Measurements from ENCODE around the gene PIM2.

DNA sequence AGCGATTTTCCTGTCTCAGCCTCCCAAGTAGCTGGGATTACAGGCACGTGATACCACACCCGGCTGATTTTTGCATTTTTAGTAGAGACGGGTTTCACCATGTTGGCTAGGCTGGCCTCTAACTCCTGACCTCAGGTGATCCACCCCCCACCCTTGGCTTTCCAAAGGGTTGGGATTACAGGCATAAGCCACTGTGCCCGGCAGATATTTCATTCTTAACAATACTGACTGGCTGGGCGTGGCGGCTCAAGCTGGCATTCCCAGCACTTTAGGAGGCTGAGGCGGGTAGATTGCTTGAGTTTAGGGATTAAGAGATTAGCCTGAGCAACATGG is 19.8 kb downstream of the PIM2 start:
- TF ChIP-seq, protein P1, sequence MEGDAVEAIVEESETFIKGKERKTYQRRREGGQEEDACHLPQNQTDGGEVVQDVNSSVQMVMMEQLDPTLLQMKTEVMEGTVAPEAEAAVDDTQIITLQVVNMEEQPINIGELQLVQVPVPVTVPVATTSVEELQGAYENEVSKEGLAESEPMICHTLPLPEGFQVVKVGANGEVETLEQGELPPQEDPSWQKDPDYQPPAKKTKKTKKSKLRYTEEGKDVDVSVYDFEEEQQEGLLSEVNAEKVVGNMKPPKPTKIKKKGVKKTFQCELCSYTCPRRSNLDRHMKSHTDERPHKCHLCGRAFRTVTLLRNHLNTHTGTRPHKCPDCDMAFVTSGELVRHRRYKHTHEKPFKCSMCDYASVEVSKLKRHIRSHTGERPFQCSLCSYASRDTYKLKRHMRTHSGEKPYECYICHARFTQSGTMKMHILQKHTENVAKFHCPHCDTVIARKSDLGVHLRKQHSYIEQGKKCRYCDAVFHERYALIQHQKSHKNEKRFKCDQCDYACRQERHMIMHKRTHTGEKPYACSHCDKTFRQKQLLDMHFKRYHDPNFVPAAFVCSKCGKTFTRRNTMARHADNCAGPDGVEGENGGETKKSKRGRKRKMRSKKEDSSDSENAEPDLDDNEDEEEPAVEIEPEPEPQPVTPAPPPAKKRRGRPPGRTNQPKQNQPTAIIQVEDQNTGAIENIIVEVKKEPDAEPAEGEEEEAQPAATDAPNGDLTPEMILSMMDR (IDR thresholded peaks at IDR 0.05; ENCODE audit: low read length), result no peak
- TF ChIP-seq EZH2phosphoT487 (IDR thresholded peaks at IDR 0.05; ENCODE audit: low read length), result no peak

Measured in MM.1S (cell line).